GM19351 (cell line): ENCODE results near the gene OGN.

Experiments
- ATAC-seq: cut with Tn5 transposase; IDR thresholded peaks from one replicate; pipeline ENCODE4 v1.9.1; 2021; ENCODE audit warnings: mild to moderate bottlenecking, moderate library complexity; ENCODE audit not compliant: unreplicated experiment

The OGN gene

GRCh38 chr9:92349771-92350739, 54.3 kb downstream of the OGN start:
- no peak for ATAC-seq

- no peak for ATAC-seq
These were observed 58.8 kb downstream of the OGN start for GRCh38 chr9:92345582-92345981.

- ATAC-seq: no peak
These were observed 61.4 kb downstream of the OGN start for GRCh38 chr9:92342825-92343488.

- no peak for ATAC-seq
These were observed 62.8 kb downstream of the OGN start for GRCh38 chr9:92341578-92341977.

- ATAC-seq: no peak
These were observed 71.1 kb downstream of the OGN start for GRCh38 chr9:92333282-92333634.
